ENCODE results near the gene BPIFB6.

The BPIFB6 gene

GRCh38 chr20:33065785-33066184 is 34.3 kb downstream of the BPIFB6 start:
- POLR2A ChIA-PET, result no interaction called here
- no peak for DNase-seq (ENCODE audit: low read depth, low spot score)
- TF ChIP-seq, protein P1, sequence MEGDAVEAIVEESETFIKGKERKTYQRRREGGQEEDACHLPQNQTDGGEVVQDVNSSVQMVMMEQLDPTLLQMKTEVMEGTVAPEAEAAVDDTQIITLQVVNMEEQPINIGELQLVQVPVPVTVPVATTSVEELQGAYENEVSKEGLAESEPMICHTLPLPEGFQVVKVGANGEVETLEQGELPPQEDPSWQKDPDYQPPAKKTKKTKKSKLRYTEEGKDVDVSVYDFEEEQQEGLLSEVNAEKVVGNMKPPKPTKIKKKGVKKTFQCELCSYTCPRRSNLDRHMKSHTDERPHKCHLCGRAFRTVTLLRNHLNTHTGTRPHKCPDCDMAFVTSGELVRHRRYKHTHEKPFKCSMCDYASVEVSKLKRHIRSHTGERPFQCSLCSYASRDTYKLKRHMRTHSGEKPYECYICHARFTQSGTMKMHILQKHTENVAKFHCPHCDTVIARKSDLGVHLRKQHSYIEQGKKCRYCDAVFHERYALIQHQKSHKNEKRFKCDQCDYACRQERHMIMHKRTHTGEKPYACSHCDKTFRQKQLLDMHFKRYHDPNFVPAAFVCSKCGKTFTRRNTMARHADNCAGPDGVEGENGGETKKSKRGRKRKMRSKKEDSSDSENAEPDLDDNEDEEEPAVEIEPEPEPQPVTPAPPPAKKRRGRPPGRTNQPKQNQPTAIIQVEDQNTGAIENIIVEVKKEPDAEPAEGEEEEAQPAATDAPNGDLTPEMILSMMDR (IDR thresholded peaks at IDR 0.05; ENCODE audit: insufficient read depth, low read length, missing control alignments), result no peak
- CTCF ChIA-PET, result no interaction called here
- no peak overlapping the region for H3K4me3 ChIP-seq (ENCODE audit: low read depth, low read length)

DNA sequence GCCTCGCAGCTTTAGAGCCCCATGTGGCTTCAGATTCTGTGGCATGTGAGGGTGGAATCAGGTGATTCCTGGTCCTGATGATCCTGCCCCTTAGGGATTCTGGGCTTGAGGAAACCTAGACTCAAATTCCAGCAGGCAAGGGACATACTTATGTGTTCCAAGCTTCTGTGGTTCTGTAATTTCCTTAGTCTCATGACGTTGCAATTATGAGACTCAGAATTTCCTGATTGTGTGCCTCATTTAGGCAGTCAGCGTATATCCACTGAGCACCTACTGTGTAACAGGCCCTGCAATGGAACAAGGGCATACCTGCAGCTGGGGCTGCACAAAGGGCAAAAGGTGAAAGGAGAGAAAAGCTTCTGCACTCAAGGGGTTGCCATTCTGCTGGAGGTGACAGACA is 36.4 kb downstream of the BPIFB6 start:
- POLR2A ChIA-PET, result no interaction called here
- CTCF ChIA-PET, result no interaction called here
- H3K4me3 ChIP-seq (ENCODE audit: low read depth, low read length), result no peak overlapping the region
- TF ChIP-seq, protein P1 (IDR thresholded peaks at IDR 0.05; ENCODE audit: insufficient read depth, low read length, missing control alignments), result no peak
- DNase-seq (ENCODE audit: low read depth, low spot score), result no peak

DNA sequence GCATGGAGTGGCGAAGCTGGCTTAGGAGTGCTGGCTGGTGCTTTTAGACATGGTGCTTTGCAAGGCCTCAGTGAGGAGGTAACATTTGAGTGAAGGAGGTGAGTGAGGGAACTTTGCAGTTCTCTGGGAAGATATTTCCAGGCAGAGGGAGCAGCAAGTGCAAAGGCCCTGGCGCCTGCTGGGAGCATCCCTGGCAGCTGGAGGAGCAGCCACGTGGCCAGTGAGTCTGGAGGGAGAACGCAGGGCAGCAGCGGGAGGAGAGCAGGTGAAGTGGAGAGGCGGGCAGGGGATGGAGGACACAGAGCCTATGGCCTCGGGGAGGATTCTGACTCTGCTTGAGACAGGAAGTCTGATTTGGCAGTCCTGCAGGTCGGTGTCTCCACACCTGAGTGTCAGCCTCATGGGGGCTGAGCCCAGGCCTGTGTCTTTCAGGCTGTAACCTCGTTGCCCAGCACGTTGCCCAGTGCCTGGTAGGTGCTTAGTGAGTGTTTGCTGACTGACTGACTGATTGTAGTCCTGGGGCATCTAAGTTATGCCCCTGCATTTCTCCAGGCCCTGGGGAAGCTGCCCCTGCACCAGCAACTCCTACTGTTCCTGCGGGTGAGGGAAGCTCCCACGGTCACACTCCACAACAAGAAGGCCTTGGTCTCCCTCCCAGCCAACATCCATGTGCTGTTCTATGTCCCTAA is 36.9 kb downstream of the BPIFB6 start:
- TF ChIP-seq, protein P1 (IDR thresholded peaks at IDR 0.05; ENCODE audit: insufficient read depth, low read length, missing control alignments), result no peak
- CTCF ChIA-PET, result no interaction called here
- POLR2A ChIA-PET, result no interaction called here
- H3K4me3 ChIP-seq (ENCODE audit: low read depth, low read length), result no peak overlapping the region
- DNase-seq (ENCODE audit: low read depth, low spot score), result no peak

DNA sequence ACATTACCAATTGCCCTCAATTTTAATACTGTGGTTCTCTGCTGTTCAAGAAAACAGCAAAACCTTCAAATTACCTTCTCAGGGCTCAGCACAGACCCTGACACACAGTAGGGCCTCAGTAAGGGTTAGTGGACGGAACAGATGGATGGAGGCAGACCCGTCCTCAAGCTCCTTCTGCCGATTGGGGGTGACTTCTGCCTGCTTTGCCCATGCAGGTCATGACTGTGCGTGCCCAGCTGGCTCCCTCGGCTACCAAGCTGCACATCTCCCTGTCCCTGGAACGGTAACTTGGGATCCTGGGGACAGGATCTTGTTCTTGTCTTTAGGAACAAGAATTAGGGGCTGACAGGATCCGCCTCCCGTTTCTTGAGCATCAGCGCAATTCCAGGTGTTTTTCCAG is 38.2 kb downstream of the BPIFB6 start:
- TF ChIP-seq, protein P1 (IDR thresholded peaks at IDR 0.05; ENCODE audit: insufficient read depth, low read length, missing control alignments), result no peak
- no peak for DNase-seq (ENCODE audit: low read depth, low spot score)
- ChIA-PET CTCF (interaction anchor here (0.8 kb wide), 1 partner anchor 12 kb away, joined by 3 read pairs; no protein-coding TSS in a partner anchor), POLR2A (no interaction called here)
- H3K4me3 ChIP-seq (ENCODE audit: low read depth, low read length), result no peak overlapping the region

DNA sequence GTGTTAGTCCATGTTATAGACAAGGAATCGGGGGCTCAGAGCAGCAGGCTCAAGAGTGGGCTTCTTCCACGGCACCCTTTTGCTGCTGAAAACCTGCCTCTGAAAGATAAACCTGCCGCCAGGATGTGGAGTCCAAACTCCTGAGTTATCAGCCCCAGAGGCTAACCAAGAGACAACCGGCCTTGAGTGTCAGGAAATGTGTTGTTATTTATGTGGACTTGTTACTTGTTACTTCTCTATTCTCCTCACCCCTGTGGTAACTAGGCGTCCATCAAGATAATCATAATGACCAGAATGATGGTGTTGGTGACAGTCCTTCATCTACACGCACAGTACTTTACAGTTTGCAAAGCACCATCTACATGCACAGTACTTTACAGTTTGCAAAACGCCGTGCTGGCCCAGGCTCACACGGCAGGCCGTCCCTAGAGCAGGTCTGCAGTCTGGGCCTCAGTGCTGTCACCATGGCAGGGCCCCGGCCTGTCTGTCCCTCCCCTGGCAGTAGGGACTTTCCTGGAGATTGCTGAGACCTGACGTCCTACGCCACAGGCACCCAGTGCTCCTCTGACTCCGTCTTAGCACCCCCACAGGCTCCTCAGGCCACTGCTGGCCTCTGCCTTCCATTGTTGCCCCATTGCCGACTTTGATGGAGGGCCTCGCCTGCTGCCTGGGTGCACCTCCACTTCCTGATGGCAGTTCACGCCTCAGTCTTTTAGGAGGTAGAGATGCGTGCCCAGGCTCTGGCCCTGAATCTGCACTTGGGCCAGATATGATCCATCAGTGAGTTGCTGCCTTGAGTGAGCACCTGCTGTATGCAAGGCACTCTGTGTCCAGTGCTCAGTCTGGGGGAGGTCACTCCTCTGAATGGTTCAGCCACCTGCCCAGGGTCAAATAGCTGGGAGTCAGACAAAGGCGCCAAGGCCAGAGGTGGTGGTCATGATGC is 38.9 kb downstream of the BPIFB6 start:
- CTCF ChIA-PET, result no interaction called here
- TF ChIP-seq, protein P1 (IDR thresholded peaks at IDR 0.05; ENCODE audit: insufficient read depth, low read length, missing control alignments), result no peak

GRCh38 chr20:33071198-33071597 is 39.8 kb downstream of the BPIFB6 start:
- CTCF ChIA-PET, result no interaction called here
- TF ChIP-seq, protein P1 (IDR thresholded peaks at IDR 0.05; ENCODE audit: insufficient read depth, low read length, missing control alignments), result no peak
- POLR2A ChIA-PET, result no interaction called here
- DNase-seq (ENCODE audit: low read depth, low spot score), result no peak
- H3K4me3 ChIP-seq (ENCODE audit: low read depth, low read length), result no peak overlapping the region

More for the DNA sequence above, 38.9 kb downstream of the BPIFB6 start:
- H3K4me3 ChIP-seq (ENCODE audit: low read depth, low read length), result no peak overlapping the region
- DNase-seq (ENCODE audit: low read depth, low spot score), result no peak
- POLR2A ChIA-PET, result no interaction called here

All from AG04449 (cell line).